Measurements from ENCODE around the gene NBEAL2.
"Not testable (repeated sequence)": the region's sequence is repeated elsewhere in the genome, so short reads cannot be mapped to it uniquely, and the experiment has no call there.

Gene NBEAL2

DNA sequence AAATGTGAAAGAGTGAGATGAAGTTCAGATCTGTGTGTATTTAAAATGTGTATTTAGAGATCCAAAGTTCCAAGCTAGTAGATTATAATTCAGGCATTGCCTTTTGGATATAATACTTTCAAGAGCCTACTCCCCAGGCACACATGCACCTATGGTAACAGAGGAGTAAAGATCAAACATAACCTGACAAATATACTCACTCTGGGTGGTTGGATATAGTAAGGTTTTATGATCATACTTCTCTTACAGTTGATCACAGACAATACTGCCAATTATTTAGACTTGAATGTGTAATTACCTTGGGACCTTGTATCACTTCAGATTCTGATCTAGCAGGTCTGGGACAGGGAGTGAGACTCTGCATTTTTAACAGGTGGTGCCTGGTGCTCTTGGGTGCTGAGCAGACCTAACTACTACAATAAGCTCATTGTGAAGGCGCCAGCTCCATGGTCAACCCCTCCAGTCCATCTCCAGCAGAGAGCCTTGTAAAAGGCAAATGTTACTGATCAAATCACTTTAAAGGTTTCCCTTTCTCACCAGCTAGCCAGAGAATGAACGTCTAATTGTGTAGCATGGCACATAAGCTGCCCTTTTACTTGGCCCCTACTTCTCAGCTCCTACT, 55.5 kb downstream of the NBEAL2 start:
- DNase-seq (ENCODE audit: low read depth in 2 of 2, low spot score in 1 of 2) = no peak

- DNase-seq (ENCODE audit: low read depth in 2 of 2, low spot score in 1 of 2) = no peak
Measured at GRCh38 chr3:47035645-47036044, 56.2 kb downstream of the NBEAL2 start.

GRCh38 chr3:47036145-47036544, 56.7 kb downstream of the NBEAL2 start:
- no peak for DNase-seq (ENCODE audit: low read depth in 2 of 2, low spot score in 1 of 2)

- not testable (repeated sequence) for DNase-seq (ENCODE audit: low read depth in 2 of 2, low spot score in 1 of 2)
Measured at GRCh38 chr3:47037302-47037701, 57.8 kb downstream of the NBEAL2 start.

- DNase-seq (ENCODE audit: low read depth in 2 of 2, low spot score in 1 of 2) = no peak
Measured at GRCh38 chr3:47041114-47041513, 61.6 kb downstream of the NBEAL2 start.

DNA sequence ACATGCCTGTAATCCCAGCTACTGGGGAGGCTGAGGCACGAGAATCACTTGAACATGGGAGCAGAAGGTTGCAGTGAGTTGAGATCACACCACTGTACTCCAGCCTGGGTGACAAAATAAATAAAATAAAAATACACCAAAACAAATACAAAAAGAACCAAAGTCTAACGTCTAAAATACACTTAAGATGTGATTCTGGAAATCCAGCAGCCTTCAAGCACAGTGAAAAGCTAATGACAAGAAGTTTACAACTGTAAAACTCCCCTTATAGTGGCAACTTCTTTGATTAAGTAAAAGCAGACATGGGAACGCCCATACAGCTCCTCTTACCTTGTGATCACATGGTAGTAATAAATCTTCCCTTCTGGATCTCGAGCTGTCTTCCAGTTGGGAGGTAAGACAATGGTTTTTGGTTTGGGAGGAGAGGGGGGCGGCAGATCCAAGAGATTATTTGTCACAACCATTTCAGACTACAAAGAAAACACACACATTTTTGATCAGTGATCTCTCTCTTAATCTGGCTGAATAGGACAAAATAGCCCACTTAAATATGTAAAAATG, 62.8 kb downstream of the NBEAL2 start:
- DNase-seq (ENCODE audit: low read depth in 2 of 2, low spot score in 1 of 2) = no peak

DNA sequence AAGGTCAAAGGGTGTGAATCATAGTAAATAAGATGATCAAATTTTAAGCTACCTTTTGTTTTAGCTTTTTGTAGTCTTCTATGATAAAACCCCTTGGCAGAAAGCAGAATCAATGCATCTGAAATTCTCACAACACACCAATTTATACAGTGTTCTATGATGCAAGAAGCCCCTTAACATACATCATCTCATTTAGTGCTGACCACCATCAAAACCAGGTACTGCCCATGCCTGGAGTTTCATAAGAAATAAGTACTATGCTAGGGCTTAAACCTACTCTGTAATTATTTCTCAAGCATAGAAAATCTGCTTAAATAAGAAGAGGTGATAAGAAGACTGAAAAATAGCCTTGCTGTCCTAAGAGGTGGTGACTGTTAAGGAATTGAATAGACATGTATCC, 67.6 kb downstream of the NBEAL2 start:
- DNase-seq (ENCODE audit: low read depth in 2 of 2, low spot score in 1 of 2) = no peak

- no peak for DNase-seq (ENCODE audit: low read depth in 2 of 2, low spot score in 1 of 2)
Measured at GRCh38 chr3:47047673-47048072, 68.2 kb downstream of the NBEAL2 start.

DNA sequence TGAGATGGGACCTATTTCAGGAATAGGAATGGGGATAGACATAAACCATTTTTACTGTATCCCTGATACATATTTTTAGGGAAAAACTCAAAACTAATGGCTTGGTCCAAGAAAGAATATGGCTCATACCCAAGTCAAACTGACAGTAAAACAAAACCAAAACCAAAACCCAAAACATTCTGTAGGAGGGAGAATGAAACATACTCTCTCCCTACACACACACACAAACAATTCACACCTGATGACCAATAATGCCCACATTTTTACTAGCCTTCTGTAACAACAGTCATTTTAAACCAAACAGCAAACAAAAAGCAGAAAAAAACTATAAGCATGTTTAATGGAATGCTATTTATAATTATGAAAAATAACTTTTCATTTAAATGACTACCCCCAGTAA, 74.9 kb downstream of the NBEAL2 start:
- no peak for DNase-seq (ENCODE audit: low read depth in 2 of 2, low spot score in 1 of 2)

DNA sequence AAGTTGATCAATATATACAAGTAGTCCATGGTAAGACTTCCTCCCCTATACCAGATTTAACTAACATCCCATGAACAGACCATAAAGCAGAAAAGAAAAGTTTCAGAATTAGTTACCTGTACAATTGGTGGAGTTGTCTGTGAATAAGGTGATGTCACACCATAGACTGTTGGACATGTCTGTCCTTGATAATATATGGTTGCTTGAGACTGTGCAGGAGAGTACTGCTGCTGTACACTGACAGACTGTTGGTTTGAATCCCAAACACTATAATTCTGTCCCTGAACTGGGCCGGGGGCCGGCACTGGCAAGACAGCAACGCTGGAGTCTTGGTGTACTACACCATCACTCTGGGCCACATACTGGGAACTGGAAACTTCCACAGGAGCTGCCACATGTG, 77.2 kb downstream of the NBEAL2 start:
- no peak for DNase-seq (ENCODE audit: low read depth in 2 of 2, low spot score in 1 of 2)

DNA sequence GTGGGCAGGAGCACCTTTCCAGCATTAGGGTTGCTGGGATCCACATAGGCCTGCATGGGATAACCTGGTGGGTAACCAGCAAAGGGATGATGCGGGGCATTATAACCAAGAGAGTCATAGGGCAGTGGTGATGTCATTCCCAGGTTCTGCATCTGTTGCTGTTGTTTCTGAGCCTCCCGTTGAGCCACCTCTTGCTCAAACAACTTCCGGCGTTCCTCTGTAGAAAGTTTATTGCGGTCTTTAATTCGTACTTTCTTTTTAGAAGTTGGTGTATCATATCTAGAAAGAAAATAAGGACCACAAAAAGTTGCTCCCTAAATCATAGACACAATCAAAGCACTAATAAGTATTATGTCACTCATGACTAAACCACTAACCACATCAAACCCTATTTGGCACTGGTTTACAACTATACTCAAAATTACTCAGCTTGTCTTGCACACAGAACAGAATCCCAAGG, 77.8 kb downstream of the NBEAL2 start:
- DNase-seq (ENCODE audit: low read depth in 2 of 2, low spot score in 1 of 2) = peak; percentile 15 to 28
